B cell (primary cell): ENCODE data around the gene AKAP9.

Experiments used
- EZH2 ChIP-seq: IDR thresholded peaks from 2 replicates; pipeline ENCODE4 v1.6.1; 2012; ENCODE audit warnings: borderline replicate concordance, low read depth, mild to moderate bottlenecking, moderate library complexity, low read length; ENCODE audit not compliant: insufficient read depth, poor library complexity, severe bottlenecking
- TF ChIP-seq, protein P1 (sequence below): fragments of 200-600 bp; IDR thresholded peaks from one replicate; pipeline ENCODE4 v1.8.0; 2022; ENCODE audit warnings: antibody characterized with exemption, mild to moderate bottlenecking

DNA sequence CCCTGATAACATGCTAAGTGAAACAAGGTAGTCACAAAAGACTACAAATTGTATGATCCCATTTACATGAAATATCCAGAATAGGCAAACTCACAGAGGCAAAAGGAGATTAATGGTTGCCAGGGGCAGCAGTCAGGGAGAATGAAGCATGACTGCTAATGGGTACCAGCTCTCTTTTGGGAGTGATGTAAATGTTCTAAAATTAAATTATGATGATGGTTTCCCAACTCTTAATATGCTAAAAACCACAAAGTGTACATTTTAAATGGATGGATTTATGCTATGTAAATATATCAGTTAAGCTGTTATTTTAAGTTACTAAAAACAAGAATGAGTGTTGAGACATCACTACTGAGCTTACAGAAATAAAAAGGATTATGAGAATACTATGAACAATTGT lies 181.0 kb downstream of the AKAP9 start:
- TF ChIP-seq, protein P1, sequence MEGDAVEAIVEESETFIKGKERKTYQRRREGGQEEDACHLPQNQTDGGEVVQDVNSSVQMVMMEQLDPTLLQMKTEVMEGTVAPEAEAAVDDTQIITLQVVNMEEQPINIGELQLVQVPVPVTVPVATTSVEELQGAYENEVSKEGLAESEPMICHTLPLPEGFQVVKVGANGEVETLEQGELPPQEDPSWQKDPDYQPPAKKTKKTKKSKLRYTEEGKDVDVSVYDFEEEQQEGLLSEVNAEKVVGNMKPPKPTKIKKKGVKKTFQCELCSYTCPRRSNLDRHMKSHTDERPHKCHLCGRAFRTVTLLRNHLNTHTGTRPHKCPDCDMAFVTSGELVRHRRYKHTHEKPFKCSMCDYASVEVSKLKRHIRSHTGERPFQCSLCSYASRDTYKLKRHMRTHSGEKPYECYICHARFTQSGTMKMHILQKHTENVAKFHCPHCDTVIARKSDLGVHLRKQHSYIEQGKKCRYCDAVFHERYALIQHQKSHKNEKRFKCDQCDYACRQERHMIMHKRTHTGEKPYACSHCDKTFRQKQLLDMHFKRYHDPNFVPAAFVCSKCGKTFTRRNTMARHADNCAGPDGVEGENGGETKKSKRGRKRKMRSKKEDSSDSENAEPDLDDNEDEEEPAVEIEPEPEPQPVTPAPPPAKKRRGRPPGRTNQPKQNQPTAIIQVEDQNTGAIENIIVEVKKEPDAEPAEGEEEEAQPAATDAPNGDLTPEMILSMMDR, result no peak
- no peak for TF ChIP-seq EZH2
